Measurements from ENCODE around the gene DLGAP1. TPM values are rescaled to one million over a fixed set of nuclear protein-coding genes. Genes with fewer than 3 reads are reported as not detected.
A peak's percentile ranks its signal among the peaks of the same experiment; 100 is the strongest.

The DLGAP1 gene
- total RNA-seq, 1 donor from 2014 or later, result 57.1 TPM

DNA sequence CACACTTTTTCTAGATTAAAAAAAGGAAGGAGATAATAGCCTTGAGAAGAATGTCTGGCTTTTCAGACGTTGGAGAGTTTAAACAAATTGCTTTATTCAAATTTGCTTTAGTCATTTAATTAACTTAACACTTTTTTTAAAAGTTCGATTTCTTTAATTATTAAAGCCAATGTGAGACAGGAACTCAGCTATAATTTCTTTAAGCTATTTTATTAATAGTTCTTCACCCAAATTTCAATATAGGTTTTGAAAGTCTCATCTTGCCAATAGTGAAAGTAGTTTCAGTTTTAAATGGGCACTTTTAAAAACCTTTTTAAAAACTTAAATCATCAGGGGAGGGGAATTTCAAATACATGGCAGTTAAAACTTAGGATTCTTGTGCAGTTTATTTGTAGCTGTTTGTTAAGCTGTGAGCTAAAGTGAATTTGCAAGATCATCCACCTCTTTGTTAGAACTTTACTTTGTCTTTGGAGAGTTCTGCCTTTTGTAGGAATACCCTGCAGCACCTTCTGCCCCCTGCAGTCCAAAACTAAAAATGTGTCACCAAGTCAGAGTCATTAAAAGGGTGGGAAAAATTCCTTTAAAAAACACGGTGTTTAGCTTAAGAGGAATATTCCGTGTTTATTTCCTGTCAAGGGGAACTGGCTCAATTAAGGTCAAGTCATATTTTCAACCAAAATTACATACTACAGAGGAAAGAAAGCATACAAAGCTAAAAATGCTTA, 1000.6 kb downstream of the DLGAP1 start:
- FAIRE-seq, result no peak
- peak; percentile 37 to 42 for DNase-seq (ENCODE audit: low spot score in 2 of 2)

DNA sequence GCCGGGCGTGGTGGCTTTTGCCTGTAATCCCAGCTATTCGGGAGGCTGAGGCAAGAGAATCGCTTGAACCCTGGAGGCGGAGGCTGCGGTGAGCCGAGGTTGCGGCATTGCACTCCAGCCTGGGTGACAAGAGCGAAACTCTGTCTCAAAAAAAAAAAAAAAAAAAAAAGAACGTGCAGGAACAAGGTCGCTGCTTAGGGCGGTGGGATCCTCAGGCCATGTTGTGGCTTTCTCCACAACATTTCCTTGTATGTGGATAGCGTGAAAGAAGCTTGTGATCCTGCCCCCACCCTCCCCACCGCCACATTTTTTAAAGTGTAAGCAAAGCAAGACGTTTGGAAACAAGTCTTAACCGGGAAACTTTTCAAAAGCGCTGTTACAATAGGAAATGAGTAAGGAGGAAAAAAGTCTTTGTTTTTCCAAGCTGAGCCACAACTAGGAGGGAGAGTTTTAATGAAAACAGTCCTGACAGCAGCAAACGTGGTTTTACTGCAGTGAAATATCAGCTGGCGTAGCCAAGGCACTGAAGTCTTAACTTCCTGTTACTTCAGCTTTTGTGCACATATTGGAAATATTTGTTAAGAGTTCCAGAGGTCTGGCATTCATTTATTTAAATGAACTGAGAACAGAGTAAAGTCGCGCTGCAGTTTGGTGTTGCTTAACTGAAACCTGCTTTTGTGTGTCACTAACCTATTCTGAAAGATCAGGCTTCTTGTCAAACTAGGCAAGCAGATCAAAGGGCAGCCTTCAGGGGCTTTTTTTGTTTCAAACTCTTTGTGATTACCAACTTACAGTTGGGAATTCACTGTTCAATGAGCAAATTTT, 1001.4 kb downstream of the DLGAP1 start:
- no peak for DNase-seq (ENCODE audit: low spot score in 2 of 2)
- no peak for FAIRE-seq

DNA sequence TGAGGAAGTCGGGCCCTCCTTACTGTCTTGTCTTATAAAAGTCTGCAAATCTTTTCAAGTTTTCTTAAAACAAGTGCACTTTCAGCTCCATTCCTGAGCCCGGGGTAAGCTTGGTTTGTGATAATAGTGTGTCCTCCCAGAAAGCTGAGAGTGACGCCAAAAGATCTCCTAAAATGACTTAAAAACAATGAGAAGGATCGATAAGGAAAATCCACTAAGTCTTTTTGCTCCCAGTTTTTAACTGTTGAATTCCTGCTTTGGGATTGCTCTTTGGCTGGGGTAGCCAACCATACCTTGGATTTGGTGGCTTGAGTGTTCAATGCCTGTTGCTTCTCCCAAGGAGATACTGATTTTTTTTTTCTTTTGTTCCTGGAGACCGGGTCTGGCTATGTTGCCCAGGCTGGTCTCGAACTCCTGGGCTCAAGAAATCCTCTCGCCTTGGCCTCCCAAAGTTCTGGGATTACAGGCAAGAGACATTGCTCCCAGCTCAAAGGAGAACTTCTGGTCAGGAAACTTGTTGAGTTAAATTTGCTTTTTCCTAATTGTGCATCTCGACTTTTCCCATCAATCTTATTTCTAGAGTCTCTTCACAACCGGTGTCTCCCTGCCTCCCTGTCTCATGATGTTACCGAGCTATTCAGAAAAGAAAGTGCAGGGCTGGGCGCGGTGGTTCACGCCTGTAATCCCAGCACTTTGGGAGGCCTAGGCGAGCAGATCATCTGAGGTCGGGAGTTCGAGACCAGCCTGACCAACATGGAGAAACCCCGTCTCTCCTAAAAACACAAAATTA, 1002.2 kb downstream of the DLGAP1 start:
- FAIRE-seq (no peak), DNase-seq (ENCODE audit: low spot score in 2 of 2) (no peak)

DNA sequence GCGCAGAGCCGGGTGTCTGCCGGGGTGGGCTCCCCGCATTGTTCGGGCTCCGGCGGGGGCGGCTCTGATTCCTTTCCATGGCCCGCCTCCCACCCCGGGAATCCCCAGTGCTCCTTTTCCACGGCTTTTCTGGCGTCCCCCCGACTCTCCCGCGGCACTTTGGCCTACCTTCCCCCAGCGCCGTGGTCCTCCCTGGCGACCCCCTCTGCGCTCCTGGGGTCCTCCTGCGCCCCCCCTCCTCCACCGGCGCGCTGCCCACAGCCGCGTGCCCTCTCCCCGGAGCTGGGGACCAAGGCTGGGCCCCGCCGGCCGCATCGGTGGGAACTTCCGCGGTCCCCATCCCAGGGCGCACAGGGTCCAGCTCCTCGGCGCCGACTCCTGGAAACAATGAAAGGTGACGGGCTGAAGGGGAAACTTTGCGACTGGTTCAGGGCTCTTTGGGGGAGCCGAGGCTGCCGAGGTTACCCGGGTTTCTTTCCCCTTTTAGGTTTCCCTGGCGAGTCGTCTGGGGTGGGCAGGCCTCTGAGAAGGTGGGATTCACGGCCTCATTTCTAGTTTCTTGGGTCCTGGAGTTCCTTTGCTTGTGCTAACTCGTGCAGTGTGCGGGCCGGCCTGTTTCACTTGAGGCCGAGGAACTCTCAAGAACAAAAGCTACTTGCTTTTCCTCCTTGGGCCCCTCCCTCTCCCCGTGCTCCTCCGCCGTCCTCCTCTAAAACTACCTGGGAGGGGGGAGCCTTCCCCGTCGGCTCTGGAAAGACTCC, 1002.9 kb downstream of the DLGAP1 start:
- DNase-seq (ENCODE audit: low spot score in 2 of 2) (no peak), FAIRE-seq (no peak)

DNA sequence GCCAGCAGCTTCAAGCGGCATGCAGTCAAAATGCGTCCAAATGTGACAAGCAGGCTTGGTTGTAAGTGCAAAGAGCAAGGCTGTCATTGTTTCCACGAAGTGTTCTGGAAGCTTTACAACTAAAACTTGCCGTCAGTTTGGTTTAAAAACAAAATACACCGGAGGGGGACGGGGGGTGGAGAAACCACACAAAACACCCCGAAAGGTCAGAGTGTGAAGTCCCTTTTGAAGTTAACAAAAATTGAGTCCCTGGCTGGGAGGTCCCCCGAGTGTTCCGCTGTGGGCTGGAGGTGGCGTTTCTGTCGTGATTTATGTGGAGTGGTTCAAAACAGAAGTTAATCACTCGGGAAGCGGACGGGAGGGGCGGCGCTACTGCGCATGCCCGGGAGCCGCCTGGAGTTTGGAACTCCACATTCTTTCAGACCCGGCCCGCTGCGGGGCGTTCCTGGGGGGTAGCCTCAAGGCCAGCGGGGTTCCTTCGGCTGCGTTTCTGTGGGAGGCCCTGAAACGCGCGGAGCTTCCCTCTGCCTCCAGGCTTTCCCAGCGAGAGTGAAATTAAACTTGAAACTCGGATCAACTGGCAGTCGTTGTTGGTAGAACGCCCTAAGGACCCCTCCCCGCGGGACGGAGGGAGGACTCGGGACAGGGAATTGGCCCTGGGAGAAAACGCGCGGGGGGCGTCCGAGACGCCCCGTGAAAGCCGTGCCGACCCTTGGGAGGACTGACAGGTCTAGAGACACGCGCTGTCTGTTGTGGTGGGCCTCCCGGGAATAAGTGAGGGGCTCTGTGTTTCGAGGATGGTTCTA, 1003.7 kb downstream of the DLGAP1 start:
- peak; percentile 73 to 78 for DNase-seq (ENCODE audit: low spot score in 2 of 2)
- FAIRE-seq, result no peak

DNA sequence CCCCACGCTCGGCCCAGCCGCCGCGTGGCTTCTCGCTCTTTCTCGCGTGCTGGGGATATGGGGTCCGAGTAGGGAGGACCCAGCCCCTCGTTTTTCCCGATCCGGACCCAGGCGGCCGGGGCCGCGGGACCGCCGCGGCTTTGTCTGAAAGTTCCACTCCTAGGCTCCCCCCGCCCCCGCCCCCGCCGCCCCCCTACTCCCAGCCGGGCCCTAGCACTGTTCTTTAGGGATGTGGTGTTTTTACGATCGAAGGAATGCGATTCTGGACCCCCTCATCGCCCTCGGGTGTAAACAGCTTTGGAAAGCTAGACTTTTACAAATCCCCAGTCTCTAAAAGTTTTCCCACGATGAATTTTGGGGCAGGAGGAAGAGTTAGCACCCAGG, 1004.3 kb downstream of the DLGAP1 start:
- FAIRE-seq, result no peak
- DNase-seq (ENCODE audit: low spot score in 2 of 2), result peak in 1 of 2 donors; percentile 44

DNA sequence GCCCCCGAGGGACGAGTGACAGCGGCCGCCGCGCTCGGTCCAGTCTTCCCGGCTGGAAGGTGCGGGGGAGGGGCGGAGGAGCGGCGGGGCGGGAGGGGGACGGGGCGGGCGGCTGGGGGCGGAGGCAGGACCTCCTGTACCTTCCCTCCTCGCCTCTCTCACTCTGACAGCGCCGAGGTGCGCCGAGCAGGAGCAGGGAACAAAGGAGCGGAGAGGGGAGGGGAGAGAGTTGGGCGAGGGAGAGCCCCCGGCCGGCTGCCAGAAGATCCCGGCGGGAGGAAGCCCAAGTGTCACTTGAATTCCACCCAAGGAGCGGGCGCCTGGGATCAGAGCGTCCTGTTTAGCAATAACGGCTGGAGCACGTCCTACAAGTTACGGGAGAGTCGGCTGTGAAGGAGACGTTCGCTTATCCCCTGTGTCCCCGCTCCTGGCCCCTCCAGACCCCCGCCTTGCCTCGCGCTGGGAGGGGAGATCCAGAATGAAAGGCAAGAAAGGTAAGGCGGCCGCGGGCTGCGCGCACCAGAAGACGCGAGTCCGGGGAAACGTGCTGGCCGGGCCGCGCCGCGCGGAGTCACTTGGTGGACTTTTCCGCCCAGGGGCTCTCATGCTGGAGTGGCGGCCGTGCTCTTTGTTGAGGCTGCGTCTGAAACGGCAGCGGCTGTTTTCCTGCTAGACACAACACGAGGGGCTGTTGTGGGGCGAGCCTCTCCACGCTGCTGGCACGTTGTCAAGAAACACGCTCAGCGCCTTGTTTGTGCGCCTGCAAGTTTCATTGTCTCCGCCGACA, 1004.9 kb downstream of the DLGAP1 start, which contains the start of gene TGIF1:
TGIF1 (plus strand) TSS at position 161 of the 787 bp plus-strand sequence; CDS start at position 479, 318 bp downstream.
- no peak for FAIRE-seq
- DNase-seq (ENCODE audit: low spot score in 2 of 2), result peak; percentile 29 to 54

DNA sequence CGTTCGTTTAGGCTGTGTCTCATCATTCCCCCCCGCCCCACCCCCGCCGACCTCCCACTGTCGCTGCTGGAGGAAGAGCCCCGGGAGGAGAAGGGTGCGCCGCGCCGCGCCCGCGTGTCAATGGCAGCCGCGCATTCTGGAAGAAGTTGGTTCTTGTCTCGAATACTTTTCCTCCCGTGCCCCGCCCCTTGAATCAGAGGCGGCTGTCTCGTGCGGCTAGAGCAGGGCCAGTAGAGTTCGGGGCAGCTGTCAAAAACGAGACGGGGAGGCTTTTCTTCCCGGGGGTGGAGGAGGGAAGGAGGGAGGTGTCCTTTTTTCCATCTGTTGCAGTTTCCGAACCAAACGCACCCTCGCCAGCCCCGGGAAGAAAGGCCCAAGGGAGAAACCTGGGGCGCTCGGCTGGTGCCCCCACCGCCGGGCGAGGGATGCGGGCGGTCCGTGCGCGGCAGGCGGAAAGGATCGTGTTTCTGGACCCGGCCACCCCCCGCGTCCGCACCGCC, 1005.5 kb downstream of the DLGAP1 start:
- FAIRE-seq (no peak), DNase-seq (ENCODE audit: low spot score in 2 of 2) (peak; percentile 35 to 45)

DNA sequence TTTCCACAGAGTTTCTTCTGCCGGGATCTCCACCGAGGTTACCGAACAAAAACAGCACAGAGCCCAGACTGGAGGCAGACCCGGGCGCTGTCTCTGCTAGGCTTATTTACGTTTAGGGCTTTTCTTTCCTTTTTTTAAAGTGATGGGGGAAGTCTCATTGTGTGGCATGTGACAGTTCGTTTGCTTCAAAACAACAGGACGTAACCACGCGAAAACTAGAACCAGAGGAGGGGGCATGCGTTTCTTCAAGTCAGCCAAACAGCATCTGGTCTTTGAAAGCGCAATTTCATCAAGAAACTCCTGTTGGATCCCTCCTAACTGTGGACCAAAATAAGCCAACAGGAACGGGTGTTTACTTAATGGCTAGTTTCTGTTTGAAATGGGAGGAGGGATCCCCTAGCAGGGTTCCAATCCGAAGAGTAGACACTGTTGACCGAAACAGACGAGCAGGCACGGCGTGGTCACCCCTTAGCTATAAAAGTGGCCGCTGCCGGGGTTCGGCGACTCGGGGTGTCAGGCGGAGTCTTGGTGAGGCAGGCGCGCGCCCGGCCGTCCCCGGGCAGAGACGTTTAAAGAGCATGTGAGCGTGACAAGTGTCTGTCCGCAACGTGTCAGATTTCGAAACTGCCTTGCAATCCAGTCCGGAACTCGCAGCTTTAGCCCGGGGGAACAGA, 1006.1 kb downstream of the DLGAP1 start:
- DNase-seq (ENCODE audit: low spot score in 2 of 2) (no peak), FAIRE-seq (no peak)

DNA sequence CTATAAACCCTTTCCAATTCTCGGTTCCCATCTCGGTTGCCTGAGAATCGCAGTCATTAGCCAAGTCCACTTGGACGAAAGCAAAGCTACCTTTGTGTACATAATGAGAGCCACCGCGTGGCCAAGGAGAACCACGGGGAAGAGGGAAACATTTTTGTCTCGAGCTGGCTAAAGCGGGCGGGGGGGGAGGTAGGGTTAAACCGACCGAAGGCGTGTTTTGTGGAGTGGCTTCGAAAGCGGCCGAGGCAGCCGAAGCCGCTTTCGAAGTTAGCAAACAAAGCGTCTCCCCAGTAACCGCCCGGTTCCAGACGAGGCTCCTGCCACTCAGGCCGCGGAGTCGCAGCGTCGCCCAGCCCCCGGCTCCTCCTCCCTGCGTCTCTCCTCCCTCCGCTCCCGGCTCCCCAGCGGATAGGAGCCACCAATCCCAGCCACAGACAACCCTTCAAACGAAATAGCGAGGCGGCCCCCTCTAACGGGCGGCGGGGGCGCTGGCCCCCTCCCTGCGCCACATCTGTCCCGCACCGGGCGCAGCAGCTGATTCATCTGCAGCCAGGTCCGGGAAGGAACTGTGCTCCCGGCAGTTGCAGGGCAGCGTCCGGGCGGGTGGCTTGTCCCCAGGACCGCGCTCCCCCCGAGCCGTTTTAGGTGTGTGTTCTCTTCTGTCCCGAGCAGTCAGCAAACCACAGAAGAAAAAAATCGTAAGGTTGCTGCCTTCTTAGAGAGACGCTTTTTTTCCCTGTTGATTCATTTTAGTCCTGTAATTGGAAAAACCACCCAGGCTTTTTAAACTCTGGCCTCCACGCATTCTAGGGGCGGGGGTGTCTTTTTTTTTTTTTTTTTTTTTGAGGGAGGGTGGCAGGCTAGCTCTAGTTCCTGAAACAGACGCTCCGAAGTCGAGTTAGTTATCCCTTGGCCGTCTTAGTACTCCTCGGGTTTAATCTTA, 1006.9 kb downstream of the DLGAP1 start:
- no peak for FAIRE-seq
- peak; percentile 68 to 75 for DNase-seq (ENCODE audit: low spot score in 2 of 2)

DNA sequence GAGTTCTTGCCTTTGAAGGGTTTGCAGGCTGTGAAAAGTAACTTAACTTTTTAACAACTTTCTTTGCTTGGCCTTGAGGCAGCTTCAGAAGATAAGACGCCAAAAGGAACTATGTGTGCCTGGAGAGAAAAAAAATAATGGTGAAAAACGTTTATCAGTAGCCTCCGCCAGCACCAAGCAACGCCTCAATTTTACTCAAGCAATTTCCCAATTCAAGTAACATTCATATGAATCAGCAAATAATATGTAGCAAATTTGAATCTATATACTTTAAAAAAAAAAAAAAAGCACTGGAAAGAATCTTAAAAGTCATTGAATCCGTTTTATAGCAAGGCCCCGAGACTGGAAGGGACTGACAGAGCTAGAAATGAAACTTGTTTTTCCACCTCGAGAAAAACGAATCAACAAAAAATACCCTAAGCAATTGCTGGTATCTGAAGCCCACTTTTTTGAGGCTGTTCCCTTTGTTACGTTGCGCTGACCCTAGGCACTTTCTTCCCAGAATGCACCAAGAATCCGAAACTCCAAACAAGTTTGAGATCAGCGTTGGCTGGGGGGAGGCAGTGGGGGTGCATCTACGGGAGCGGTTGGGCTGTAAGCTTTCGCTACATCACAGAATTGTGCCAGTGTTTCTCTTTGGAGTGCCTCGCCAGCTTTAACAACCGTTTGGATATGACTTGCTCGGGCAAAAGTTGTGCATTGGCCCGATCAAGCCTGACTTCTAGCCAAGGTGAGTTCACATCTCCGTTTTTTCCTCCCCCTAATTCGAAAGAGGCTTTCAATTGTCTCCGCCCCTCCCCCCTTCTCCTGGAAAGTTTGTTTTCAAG, 1007.8 kb downstream of the DLGAP1 start:
- DNase-seq (ENCODE audit: low spot score in 2 of 2), result no peak
- FAIRE-seq, result no peak

Small RNA genes within 50 kb of the gene (small RNA-seq; reads per million reads assigned to genes)
- gene AP005208.1 (not detected), gene AP005403.1 (not detected), gene MIR6718 (0.92 reads per million, percentile 63 among the genes with 10 or more reads in this experiment), gene RN7SL39P (not detected), gene RNU6-831P (not detected)
